Nephron progenitor cell (in vitro differentiated cells): ENCODE measurements around the gene GPRC5D.

Experiments used
- DNase-seq: peaks from one replicate; pipeline ENCODE4 v3.0.0; 2021
- H3K27ac Mint-ChIP-seq: 2 replicates; pipeline ENCODE4 v1.8.0; 2021; ENCODE audit warnings: mild to moderate bottlenecking, moderate library complexity, mixed read lengths
- H3K27me3 Mint-ChIP-seq: 2 replicates; pipeline ENCODE4 v1.8.0; 2021; ENCODE audit warnings: mild to moderate bottlenecking, low read depth, mixed read lengths; ENCODE audit not compliant: poor library complexity
- H3K36me3 Mint-ChIP-seq: 2 replicates; pipeline ENCODE4 v1.8.0; 2021; ENCODE audit warnings: low read depth, mixed read lengths
- H3K4me1 Mint-ChIP-seq: 2 replicates; pipeline ENCODE4 v1.8.0; 2021; ENCODE audit warnings: mixed read lengths
- H3K4me3 Mint-ChIP-seq: 2 replicates; pipeline ENCODE4 v1.8.0; 2021; ENCODE audit warnings: mild to moderate bottlenecking, moderate library complexity, mixed read lengths
- H3K9me3 Mint-ChIP-seq: 2 replicates; pipeline ENCODE4 v1.8.0; 2021; ENCODE audit warnings: mild to moderate bottlenecking, moderate library complexity, mixed read lengths
- TF ChIP-seq, protein P1 (sequence below): fragments of 200-600 bp; sonication (generic); IDR thresholded peaks from 2 replicates; pipeline ENCODE4 v1.5.0; 2021; ENCODE audit warnings: antibody characterized with exemption

The GPRC5D gene

DNA sequence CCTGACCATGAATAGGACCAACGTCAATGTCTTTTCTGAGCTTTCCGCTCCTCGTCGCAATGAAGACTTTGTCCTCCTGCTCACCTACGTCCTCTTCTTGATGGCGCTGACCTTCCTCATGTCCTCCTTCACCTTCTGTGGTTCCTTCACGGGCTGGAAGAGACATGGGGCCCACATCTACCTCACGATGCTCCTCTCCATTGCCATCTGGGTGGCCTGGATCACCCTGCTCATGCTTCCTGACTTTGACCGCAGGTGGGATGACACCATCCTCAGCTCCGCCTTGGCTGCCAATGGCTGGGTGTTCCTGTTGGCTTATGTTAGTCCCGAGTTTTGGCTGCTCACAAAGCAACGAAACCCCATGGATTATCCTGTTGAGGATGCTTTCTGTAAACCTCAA, 43.3 kb downstream of the GPRC5D start:
- TF ChIP-seq, protein P1, sequence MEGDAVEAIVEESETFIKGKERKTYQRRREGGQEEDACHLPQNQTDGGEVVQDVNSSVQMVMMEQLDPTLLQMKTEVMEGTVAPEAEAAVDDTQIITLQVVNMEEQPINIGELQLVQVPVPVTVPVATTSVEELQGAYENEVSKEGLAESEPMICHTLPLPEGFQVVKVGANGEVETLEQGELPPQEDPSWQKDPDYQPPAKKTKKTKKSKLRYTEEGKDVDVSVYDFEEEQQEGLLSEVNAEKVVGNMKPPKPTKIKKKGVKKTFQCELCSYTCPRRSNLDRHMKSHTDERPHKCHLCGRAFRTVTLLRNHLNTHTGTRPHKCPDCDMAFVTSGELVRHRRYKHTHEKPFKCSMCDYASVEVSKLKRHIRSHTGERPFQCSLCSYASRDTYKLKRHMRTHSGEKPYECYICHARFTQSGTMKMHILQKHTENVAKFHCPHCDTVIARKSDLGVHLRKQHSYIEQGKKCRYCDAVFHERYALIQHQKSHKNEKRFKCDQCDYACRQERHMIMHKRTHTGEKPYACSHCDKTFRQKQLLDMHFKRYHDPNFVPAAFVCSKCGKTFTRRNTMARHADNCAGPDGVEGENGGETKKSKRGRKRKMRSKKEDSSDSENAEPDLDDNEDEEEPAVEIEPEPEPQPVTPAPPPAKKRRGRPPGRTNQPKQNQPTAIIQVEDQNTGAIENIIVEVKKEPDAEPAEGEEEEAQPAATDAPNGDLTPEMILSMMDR, result no peak
- Mint-ChIP-seq H3K27ac (no peak overlapping the region), H3K9me3 (no peaks in the 10 kb centered on the region)

DNA sequence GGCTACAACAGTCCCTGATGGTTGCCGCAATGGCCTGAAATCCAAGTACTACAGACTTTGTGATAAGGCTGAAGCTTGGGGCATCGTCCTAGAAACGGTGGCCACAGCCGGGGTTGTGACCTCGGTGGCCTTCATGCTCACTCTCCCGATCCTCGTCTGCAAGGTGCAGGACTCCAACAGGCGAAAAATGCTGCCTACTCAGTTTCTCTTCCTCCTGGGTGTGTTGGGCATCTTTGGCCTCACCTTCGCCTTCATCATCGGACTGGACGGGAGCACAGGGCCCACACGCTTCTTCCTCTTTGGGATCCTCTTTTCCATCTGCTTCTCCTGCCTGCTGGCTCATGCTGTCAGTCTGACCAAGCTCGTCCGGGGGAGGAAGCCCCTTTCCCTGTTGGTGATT, 43.7 kb downstream of the GPRC5D start:
- Mint-ChIP-seq H3K27ac (no peak overlapping the region), H3K4me1 (peaks cover 57% of the 10 kb centered on the region)
- no peak for DNase-seq

More for the DNA sequence above, 43.3 kb downstream of the GPRC5D start:
- Mint-ChIP-seq H3K4me3 (no peak overlapping the region), H3K27me3 (peaks cover 37% of the 10 kb centered on the region), H3K36me3 (no peaks in the 10 kb centered on the region), H3K4me1 (peaks cover 59% of the 10 kb centered on the region)
- DNase-seq, result no peak

DNA sequence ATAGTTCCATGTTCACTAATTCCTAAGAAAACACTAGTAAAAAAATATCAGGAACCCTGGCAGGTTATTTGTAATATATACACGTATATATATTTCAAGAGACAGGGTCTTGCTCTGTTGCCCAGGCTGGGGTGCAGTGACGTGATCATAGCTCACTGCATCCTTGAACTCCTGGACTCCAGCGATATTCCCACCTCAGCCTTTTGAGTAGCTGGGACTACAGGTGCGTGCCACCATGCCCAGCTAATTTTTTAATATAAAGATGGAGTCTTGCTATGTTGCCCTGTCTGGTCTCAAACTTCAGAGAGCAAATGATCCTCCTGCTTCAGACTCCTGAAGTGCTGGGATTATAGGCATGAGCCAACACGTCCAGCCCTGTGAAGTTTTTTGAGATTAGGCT, 44.4 kb downstream of the GPRC5D start:
- peaks cover 50% of the 10 kb centered on the region for H3K4me1 Mint-ChIP-seq
- peaks cover 41% of the 10 kb centered on the region for H3K27me3 Mint-ChIP-seq
- no peak overlapping the region for H3K4me3 Mint-ChIP-seq
- H3K9me3 Mint-ChIP-seq, result no peaks in the 10 kb centered on the region
- TF ChIP-seq, protein P1, result no peak
- no peaks in the 10 kb centered on the region for H3K36me3 Mint-ChIP-seq
- H3K27ac Mint-ChIP-seq, result no peak overlapping the region
- no peak for DNase-seq

More for the DNA sequence above, 43.7 kb downstream of the GPRC5D start:
- Mint-ChIP-seq H3K36me3 (no peaks in the 10 kb centered on the region), H3K4me3 (no peak overlapping the region), H3K9me3 (no peaks in the 10 kb centered on the region), H3K27me3 (peaks cover 41% of the 10 kb centered on the region)
- TF ChIP-seq, protein P1, result no peak

DNA sequence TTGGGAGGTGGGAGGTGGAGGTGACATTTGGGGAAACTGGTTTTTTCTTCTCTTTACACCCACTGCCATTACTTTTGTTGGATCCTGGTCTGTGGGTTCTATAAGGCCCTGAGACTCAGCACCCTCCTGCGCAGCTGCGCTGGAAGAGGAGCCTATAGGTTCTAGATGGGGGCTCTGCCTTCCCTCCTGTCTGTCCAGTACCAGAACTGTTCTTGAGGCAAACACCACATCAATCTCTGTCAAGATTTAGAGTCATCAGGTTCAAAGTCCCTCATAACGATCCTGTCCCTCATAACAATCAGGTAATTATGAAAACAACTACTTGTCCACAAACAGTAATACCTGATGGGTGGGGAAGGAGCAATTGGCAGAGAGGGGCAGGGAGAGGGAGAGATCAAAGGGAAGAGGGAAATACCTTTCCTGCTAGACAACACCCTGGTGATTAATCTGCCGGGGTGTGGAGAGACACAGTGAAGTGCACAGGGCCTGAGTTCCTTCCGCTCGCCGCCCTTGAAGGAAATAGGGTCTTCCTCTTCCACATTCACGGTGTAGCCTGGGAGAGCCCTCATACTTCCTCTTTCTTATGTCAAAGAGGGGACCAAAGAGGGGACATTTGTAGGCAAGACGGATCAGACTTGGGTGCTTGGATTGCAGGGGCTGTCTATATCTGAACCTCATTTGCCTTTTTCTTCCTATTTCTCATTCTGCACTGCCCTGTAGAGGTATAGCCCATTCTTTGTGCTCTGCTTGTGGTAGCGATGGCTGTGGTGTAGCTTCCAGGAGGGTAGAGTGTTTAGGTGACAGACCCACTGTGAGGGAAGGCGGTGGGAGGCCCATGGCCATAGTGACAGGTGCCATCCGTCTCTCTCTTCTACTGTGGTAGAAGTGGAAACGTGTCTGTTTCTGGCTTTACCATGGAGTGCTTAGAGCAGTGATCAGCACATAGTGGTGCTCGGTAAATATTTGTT, 48.0 kb downstream of the GPRC5D start:
- peaks cover 28% of the 10 kb centered on the region for H3K4me1 Mint-ChIP-seq
- H3K4me3 Mint-ChIP-seq, result no peak overlapping the region
- no peaks in the 10 kb centered on the region for H3K36me3 Mint-ChIP-seq
- H3K27ac Mint-ChIP-seq, result no peak overlapping the region
- H3K27me3 Mint-ChIP-seq, result peaks cover 48% of the 10 kb centered on the region
- DNase-seq, result no peak
- H3K9me3 Mint-ChIP-seq, result no peaks in the 10 kb centered on the region
- TF ChIP-seq, protein P1, result no peak

DNA sequence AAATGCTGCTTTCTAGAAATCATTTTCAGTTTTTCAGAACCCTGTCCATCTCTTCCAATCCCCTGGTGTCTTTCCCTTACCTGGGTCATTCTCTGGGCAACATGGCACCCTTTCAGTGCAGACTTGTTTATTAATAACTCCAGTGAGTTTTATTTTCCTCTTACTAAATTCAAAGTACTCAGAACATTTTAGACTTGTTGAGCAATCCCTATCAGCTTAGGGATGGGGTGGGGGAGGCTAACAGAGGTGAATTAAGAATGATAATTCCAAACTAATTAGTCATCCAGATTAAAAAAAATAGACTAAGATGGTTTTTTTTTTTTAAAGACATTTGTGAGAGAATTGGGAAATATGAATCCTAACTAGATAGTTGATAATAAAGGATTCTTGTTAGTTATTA, 49.9 kb downstream of the GPRC5D start:
- Mint-ChIP-seq H3K4me3 (no peak overlapping the region), H3K27ac (no peak overlapping the region), H3K27me3 (peaks cover 52% of the 10 kb centered on the region), H3K4me1 (peaks cover 23% of the 10 kb centered on the region), H3K9me3 (no peaks in the 10 kb centered on the region), H3K36me3 (no peaks in the 10 kb centered on the region)
- TF ChIP-seq, protein P1, result no peak
- no peak for DNase-seq
